ENCODE measurements around the gene MEDAG. TPM values are rescaled to one million over a fixed set of nuclear protein-coding genes. Genes with fewer than 3 reads are reported as not detected.

The MEDAG gene
- total RNA-seq, 3 donors from 2014 or later: 0.46 to 11.0 (median 8.9) TPM

DNA sequence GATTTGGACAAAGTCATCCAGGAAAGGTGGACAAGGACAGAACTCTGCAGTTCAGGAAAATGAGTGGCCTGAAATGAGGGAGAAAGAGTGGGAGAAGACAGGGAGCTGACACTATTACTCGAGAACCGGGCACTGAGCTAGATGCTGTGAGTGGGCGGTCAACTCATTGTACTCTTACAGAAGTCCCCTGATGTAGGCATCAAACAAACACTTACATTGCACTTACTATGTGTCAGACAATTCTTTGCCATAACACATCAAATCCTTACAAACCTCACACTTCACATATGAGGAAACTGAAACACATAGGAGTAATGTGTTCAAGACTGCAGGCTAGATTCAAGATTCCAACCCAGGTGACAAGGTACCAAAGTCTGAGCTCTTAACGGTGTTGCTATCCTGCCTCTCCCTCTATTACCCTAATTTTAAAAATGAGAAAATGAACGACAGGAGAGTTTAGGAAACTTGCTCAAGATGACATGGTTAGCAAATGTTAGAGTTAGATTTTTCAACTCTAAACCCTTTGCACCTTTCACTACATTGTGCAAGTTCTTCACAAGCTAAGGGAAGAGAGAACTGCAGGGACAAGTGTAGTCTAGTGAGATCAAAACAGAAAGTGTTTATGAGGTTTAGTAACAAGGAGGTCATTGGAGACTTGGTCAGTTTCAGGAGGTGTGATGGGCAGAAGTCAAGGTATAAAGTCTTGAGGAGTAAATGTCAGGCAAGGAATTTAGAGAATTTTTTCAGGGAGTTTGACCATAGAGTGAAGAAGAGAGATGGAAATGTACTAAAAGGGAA, 4.9 kb upstream of the MEDAG start:
- no peak overlapping the region for H3K4me3 ChIP-seq
- no peak for DNase-seq
- TF ChIP-seq, protein P1, sequence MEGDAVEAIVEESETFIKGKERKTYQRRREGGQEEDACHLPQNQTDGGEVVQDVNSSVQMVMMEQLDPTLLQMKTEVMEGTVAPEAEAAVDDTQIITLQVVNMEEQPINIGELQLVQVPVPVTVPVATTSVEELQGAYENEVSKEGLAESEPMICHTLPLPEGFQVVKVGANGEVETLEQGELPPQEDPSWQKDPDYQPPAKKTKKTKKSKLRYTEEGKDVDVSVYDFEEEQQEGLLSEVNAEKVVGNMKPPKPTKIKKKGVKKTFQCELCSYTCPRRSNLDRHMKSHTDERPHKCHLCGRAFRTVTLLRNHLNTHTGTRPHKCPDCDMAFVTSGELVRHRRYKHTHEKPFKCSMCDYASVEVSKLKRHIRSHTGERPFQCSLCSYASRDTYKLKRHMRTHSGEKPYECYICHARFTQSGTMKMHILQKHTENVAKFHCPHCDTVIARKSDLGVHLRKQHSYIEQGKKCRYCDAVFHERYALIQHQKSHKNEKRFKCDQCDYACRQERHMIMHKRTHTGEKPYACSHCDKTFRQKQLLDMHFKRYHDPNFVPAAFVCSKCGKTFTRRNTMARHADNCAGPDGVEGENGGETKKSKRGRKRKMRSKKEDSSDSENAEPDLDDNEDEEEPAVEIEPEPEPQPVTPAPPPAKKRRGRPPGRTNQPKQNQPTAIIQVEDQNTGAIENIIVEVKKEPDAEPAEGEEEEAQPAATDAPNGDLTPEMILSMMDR (IDR thresholded peaks at IDR 0.05): no peak
- intact Hi-C loops (cut with DNase I, micrococcal nuclease): no loop called here
- no peak for ATAC-seq
- no peaks in the 10 kb centered on the region for H3K4me1 ChIP-seq (ENCODE audit: low read depth)
- H3K9me3 ChIP-seq: no peaks in the 10 kb centered on the region
- H3K36me3 ChIP-seq (ENCODE audit: low read depth): no peaks in the 10 kb centered on the region

DNA sequence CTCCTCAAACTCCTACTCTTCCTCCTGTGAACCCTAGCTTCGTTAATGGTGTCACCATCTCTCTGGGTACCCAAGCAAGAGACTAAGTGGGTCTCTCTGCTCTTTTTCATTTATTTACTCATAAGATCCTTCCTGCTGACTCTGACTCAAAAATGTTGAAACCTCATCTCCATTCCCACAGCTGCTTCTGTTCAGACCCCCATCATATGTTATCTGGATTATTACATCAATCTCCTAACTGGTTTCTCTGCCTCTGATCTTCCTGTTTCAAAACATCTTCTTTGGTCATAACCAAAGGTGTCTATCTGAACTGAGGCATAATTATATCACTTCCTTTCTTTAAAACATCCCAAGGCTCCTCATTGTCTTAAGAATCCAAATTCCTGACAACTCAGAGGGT, 2.0 kb upstream of the MEDAG start:
- peaks cover 8% of the 10 kb centered on the region for H3K4me1 ChIP-seq (ENCODE audit: low read depth)
- intact Hi-C loops (cut with DNase I, micrococcal nuclease): no loop called here
- no peak for DNase-seq
- no peak overlapping the region for H3K4me3 ChIP-seq
- TF ChIP-seq, protein P1 (IDR thresholded peaks at IDR 0.05): no peak
- no peaks in the 10 kb centered on the region for H3K36me3 ChIP-seq (ENCODE audit: low read depth)
- H3K9me3 ChIP-seq: no peaks in the 10 kb centered on the region
- ATAC-seq: no peak

- Histone ChIP-seq H3K4me1 (ENCODE audit: low read depth) (peaks cover 8% of the 10 kb centered on the region), H3K4me3 (no peak overlapping the region), H3K36me3 (ENCODE audit: low read depth) (no peaks in the 10 kb centered on the region), H3K9me3 (no peaks in the 10 kb centered on the region)
- DNase-seq: no peak
- TF ChIP-seq, protein P1 (IDR thresholded peaks at IDR 0.05): no peak
- intact Hi-C loops (cut with DNase I, micrococcal nuclease): no loop called here
- peak; percentile 48 for ATAC-seq
Observed at GRCh38 chr13:30906411-30907051, 460 bp downstream of the MEDAG start.

- DNase-seq (no peak), ATAC-seq (peak; percentile 8)
- Histone ChIP-seq H3K9me3 (no peaks in the 10 kb centered on the region), H3K4me1 (ENCODE audit: low read depth) (peaks cover 8% of the 10 kb centered on the region), H3K4me3 (no peak overlapping the region), H3K36me3 (ENCODE audit: low read depth) (no peaks in the 10 kb centered on the region)
- TF ChIP-seq, protein P1 (IDR thresholded peaks at IDR 0.05): no peak
- intact Hi-C loops (cut with DNase I, micrococcal nuclease): no loop called here
Observed at GRCh38 chr13:30907121-30907861, 1.2 kb downstream of the MEDAG start.

GRCh38 chr13:30908416-30908980, 2.4 kb downstream of the MEDAG start:
- ATAC-seq: no peak
- no peaks in the 10 kb centered on the region for H3K9me3 ChIP-seq
- no peak overlapping the region for H3K4me3 ChIP-seq
- TF ChIP-seq, protein P1 (IDR thresholded peaks at IDR 0.05): no peak
- H3K4me1 ChIP-seq (ENCODE audit: low read depth): peaks cover 8% of the 10 kb centered on the region
- DNase-seq: no peak
- intact Hi-C loops (cut with DNase I, micrococcal nuclease): no loop called here
- no peaks in the 10 kb centered on the region for H3K36me3 ChIP-seq (ENCODE audit: low read depth)
